Endothelial cell (in vitro differentiated cells): ENCODE data around the gene RIMBP2. TPM values are rescaled to one million over a fixed set of nuclear protein-coding genes. Genes with fewer than 3 reads are reported as not detected.
A peak's percentile ranks its signal among the peaks of the same experiment; 100 is the strongest.
"Not testable (repeated sequence)": the region's sequence is repeated elsewhere in the genome, so short reads cannot be mapped to it uniquely, and the experiment has no call there.

ENCODE experiments used
- DNase-seq: peaks from one replicate; pipeline ENCODE4 v3.0.0; 2021; ENCODE audit warnings: low spot score
- H3K27ac Mint-ChIP-seq: one replicate; pipeline ENCODE4 v1.8.0; 2021; ENCODE audit warnings: mixed read lengths, inconsistent platforms; ENCODE audit not compliant: unreplicated experiment
- H3K27me3 Mint-ChIP-seq: one replicate; pipeline ENCODE4 v1.8.0; 2021; ENCODE audit warnings: mild to moderate bottlenecking, moderate library complexity, mixed read lengths, inconsistent platforms; ENCODE audit not compliant: unreplicated experiment
- H3K36me3 Mint-ChIP-seq: one replicate; pipeline ENCODE4 v1.8.0; 2021; ENCODE audit warnings: mild to moderate bottlenecking, low read depth, mixed read lengths, inconsistent platforms; ENCODE audit not compliant: unreplicated experiment
- H3K4me1 Mint-ChIP-seq: one replicate; pipeline ENCODE4 v1.8.0; 2021; ENCODE audit warnings: mild to moderate bottlenecking, mixed read lengths, inconsistent platforms; ENCODE audit not compliant: unreplicated experiment
- H3K4me3 Mint-ChIP-seq: one replicate; pipeline ENCODE4 v1.8.0; 2021; ENCODE audit warnings: mild to moderate bottlenecking, mixed read lengths, inconsistent platforms; ENCODE audit not compliant: unreplicated experiment
- H3K9me3 Mint-ChIP-seq: one replicate; pipeline ENCODE4 v1.8.0; 2021; ENCODE audit warnings: mixed read lengths, inconsistent platforms; ENCODE audit not compliant: unreplicated experiment
- total RNA-seq: library from RNA; stranded (reverse); fragmentation: NEBNext Ultra II Directional; extraction: Animal tissue kit (Norgen Biotek cat#: 25700); gene quantifications from one replicate; pipeline ENCODE4 v1.2.1, GENCODE V29; 2021; ENCODE audit not compliant: unreplicated experiment
- TF ChIP-seq, protein P1 (sequence below): fragments of 200-600 bp; sonication (generic); IDR thresholded peaks from one replicate; pipeline ENCODE4 v1.5.0; 2021; ENCODE audit warnings: antibody characterized with exemption; ENCODE audit not compliant: unreplicated experiment

The RIMBP2 gene
- total RNA-seq, 1 donor from 2014 or later, result 1.4 TPM

DNA sequence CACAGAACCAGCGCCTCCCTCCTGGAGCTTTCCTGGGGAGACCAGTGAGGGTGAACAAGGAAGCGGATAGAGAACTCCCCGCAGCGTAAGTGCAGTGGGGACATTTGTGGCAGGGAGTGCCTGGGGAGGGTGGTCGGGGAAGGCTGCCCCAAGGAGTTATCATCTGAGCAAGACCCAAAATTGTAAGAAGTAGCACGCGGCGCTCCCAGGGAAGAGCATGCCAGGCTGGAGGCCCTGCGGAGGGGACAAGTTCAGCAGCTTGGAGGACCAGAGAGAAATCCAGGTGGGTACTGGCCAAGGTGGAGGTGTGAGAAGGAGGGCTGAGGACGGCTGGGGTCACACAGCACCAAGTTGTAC lies 46.2 kb upstream of the RIMBP2 start:
- Mint-ChIP-seq H3K4me1 (no peaks in the 10 kb centered on the region), H3K4me3 (no peak overlapping the region), H3K36me3 (no peaks in the 10 kb centered on the region), H3K27me3 (peaks cover 2% of the 10 kb centered on the region), H3K27ac (no peak overlapping the region), H3K9me3 (no peaks in the 10 kb centered on the region)
- TF ChIP-seq, protein P1, sequence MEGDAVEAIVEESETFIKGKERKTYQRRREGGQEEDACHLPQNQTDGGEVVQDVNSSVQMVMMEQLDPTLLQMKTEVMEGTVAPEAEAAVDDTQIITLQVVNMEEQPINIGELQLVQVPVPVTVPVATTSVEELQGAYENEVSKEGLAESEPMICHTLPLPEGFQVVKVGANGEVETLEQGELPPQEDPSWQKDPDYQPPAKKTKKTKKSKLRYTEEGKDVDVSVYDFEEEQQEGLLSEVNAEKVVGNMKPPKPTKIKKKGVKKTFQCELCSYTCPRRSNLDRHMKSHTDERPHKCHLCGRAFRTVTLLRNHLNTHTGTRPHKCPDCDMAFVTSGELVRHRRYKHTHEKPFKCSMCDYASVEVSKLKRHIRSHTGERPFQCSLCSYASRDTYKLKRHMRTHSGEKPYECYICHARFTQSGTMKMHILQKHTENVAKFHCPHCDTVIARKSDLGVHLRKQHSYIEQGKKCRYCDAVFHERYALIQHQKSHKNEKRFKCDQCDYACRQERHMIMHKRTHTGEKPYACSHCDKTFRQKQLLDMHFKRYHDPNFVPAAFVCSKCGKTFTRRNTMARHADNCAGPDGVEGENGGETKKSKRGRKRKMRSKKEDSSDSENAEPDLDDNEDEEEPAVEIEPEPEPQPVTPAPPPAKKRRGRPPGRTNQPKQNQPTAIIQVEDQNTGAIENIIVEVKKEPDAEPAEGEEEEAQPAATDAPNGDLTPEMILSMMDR, result no peak
- no peak for DNase-seq

DNA sequence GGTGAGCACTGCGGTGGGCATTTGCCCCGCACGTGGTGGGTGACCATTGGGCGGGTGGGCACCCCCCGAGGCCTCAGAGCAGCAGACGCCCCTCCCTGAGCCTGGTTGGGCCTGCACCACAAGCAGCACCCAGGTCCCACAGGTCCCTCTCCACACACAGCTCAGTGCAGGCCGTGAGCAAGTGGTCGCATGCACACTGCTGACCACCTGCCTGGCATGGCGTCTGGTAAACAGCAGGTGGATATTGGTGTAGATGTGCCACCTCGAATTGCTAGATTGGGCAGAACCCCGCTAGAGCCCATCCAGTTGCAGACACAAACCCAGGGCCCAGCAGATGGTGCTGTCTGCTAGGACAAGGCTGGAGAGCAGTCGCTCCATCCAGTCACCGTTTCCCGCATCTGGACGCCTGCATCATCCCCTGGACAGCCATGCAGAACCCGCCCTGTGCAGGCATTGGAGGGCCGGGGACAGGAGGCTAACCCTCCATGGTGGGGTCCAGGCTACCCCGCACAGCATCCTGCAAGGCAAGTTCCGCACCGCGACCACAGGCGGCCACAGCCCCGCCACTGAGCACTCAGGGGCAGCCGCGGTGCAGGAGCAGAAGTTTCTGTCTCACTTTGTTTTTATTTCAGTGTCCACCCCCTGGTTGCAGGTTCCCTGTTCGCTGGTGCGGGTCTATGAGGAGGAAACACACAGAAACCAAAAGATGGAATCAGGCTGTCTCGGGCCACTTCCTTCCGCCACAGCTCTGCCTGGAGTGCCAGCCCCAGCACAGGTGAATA lies 45.6 kb upstream of the RIMBP2 start:
- Mint-ChIP-seq H3K4me1 (no peaks in the 10 kb centered on the region), H3K27me3 (peaks cover 2% of the 10 kb centered on the region), H3K36me3 (no peaks in the 10 kb centered on the region), H3K9me3 (no peaks in the 10 kb centered on the region), H3K27ac (no peak overlapping the region), H3K4me3 (no peak overlapping the region)
- DNase-seq, result peak; percentile 58
- TF ChIP-seq, protein P1, result no peak

GRCh38 chr12:130754234-130754901 lies 38.3 kb upstream of the RIMBP2 start:
- no peak overlapping the region for H3K4me3 Mint-ChIP-seq
- DNase-seq, result no peak
- TF ChIP-seq, protein P1, result no peak
- H3K9me3 Mint-ChIP-seq, result peaks cover 12% of the 10 kb centered on the region
- H3K27ac Mint-ChIP-seq, result peak overlapping the region; percentile 83
- peaks cover 10% of the 10 kb centered on the region for H3K27me3 Mint-ChIP-seq
- peaks cover 4% of the 10 kb centered on the region for H3K36me3 Mint-ChIP-seq
- no peaks in the 10 kb centered on the region for H3K4me1 Mint-ChIP-seq

DNA sequence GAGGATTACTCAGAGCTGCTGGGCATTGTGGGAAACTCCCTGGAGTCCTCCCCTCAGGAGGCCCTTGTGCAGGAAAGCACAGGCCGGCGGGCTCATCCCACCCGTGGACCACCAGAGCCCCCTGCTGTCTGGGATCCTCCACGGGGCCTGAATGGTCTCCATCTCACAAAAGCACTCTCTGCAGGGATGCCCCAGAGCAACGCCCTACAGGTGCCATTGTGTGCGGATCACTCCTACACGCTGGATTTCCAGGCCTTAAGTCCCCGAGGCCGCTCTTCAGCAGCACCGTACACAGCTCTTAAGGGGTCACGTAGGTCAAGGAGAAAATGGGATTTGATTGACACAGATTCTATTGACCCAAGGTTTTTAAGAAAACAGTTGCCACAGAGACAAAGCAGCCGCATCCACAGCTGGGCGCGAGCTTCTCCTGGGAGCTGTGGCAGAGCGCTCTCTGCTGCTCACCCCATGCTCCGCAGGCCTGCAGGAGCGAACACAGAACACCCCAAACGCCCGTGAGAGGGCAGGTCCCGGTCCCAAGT lies 36.7 kb upstream of the RIMBP2 start:
- H3K9me3 Mint-ChIP-seq, result peaks cover 12% of the 10 kb centered on the region
- TF ChIP-seq, protein P1, result no peak
- DNase-seq, result no peak
- H3K27ac Mint-ChIP-seq, result no peak overlapping the region
- H3K4me1 Mint-ChIP-seq, result peaks cover 2% of the 10 kb centered on the region
- H3K36me3 Mint-ChIP-seq, result peaks cover 4% of the 10 kb centered on the region
- peaks cover 10% of the 10 kb centered on the region for H3K27me3 Mint-ChIP-seq
- no peak overlapping the region for H3K4me3 Mint-ChIP-seq

DNA sequence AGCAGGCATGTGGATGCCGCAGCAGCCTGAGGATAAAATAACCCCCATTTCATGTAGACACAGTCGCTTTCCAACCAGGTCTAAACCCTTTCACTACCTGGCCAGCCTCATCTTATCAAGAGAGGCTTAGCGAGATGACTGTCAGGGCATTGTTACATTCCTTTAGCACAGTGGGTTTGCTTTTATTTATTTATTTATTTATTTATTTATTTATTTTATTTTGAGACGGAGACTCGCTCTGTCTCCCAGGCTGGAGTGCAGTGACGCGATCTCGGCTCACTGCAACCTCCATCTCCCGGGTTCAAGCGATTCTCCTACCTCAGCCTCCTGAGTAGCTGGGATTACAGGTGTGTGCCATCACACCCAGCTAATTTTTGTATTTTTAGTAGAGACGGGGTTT lies 35.9 kb upstream of the RIMBP2 start:
- peaks cover 12% of the 10 kb centered on the region for H3K9me3 Mint-ChIP-seq
- not testable (repeated sequence) for H3K27ac Mint-ChIP-seq, H3K27me3 Mint-ChIP-seq, H3K4me1 Mint-ChIP-seq, H3K36me3 Mint-ChIP-seq, H3K4me3 Mint-ChIP-seq, DNase-seq
